ENCODE data around the gene C14orf39.
"Not testable (repeated sequence)": the region's sequence is repeated elsewhere in the genome, so short reads cannot be mapped to it uniquely, and the experiment has no call there.

Gene C14orf39

DNA sequence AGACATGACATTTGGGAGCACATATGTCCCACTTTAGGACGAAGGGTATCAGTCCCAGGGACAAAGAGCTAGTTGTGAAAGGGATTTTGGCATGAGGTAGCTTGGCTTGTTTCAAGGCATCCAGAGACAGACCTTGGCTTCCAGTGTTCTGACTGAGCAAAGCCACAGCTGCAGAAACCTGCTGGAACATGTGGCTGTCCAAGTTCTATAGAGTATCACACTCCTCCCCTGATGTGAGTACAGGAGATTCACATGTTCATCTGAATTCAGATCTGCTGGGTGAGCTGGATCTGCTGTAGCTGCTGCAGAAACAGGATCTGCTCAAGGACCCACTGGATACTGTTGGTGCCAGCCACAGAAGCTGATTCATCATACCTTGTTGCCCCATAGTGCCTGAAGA, 10.1 kb upstream of the C14orf39 start:
- DNase-seq (ENCODE audit: low read depth in 3 of 3): no peak

DNA sequence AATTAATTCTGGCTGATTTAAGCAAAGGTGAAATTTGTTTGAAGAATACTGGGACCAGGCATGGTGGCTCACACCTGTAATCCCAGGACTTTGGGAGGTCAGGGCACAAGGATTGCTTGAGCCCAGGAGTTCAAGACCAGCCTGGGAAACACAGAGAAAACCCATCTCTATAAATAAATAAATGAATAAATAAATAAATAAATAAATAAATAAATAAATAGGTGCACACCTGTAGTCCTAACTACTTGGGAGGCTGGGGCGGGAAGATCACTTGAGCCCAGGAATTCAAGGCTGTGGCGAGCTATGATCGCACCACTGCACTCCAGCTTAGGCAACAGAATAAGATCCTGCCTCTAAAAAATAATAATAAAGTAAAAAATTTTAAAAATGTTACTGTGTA, 4.4 kb upstream of the C14orf39 start:
- no peak for DNase-seq (ENCODE audit: low read depth in 3 of 3)

DNA sequence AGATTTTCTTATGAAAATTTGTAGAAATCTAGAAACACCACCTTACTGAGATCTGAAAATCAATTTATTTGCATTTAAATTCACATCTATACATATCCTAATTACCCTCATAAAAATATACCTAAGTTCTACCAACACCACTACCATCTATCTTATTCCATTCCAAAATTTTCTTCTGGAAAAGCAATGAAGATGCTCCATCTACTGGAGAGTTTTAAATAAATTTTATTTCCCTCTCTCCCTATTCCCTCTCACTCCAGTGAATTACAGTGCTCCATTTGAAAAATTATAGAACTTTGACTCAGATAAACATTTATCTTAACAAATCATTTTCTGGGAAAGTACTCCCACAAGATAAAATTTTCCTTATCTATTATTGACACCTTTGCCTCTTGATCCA, 2.3 kb upstream of the C14orf39 start:
- no peak for DNase-seq (ENCODE audit: low read depth in 3 of 3)

DNA sequence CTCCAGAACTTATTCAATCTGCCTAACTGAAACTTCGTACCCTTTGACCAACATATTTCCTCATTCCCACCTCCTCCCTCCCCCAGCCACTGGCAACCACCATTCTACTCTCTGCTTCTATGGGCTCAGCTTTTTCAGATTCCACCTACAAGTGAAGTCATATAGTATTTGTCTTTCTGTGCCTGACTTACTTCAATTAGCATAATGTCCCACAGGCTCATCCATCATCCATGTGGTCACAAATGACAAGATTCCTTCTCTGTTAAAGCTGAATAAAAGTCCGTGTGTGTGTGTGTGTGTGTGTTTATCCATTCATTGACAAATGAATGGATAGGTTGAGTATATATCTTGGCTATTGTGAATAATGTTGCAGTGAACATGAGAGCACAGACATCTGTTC, 1.3 kb upstream of the C14orf39 start:
- no peak for DNase-seq (ENCODE audit: low read depth in 3 of 3)

DNA sequence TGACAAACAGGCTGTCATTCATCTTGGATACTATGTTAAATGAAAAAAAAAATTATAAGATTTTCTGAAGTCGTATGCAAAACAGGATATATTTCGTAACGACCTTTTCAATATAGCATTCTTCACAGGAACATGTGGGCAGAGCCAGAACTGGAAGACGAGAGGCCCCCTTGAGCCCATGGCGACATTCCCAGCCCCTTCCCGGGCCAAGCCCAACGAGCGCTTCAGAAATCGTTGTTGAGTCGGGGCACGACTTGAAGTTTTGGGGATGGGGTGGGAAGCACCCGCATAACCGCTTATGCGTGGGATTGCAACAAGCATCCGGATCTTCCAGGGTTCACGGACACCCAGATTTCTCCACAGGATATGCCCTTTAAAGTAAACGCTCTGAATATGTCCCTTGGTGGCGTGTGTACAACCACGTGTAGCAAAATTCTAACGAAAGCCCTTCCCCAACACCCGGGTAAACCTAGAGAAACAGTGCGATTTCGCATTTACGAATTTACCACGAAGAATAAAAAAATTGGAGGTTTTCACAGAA, 736 bp downstream of the C14orf39 start:
- DNase-seq (ENCODE audit: low read depth in 3 of 3): no peak

DNA sequence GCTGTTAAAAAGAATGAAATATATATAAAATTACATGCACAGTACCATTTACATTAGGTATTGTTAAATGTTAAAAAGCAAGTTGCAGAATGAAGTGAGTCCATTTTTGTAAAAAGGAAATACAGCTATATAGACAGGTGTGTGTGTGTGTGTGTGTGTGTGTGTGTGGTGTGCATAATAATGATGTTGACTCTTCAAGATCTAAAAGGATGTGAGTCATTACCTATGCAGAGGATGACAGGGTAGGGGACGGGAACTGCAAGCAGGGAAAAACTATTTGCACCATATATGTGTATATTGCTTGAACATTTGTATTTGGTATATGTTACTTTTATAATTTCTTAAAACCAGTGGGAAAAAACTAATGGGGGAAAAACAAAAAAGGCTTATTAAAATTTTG, 3.1 kb downstream of the C14orf39 start:
- no peak for DNase-seq (ENCODE audit: low read depth in 3 of 3)

DNA sequence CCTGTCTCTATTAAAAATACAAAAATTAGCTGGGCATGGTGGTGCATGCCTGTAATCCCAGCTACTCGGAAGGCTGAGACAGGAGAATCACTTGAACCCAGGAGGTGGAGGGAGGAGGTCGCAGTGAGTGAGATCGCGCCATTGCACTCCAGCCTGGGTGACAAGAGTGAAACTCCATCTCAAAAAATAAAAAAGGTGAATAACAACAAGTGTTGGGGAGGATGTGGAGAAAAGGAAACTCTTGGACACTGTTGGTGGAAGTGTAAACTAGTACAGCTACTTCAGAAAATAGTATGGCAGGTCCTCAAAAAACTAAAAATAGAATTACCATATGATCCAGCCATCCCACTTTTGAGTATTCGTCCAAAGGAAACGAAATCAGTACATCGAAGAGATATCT, 5.6 kb downstream of the C14orf39 start:
- not testable (repeated sequence) for DNase-seq (ENCODE audit: low read depth in 3 of 3)

DNA sequence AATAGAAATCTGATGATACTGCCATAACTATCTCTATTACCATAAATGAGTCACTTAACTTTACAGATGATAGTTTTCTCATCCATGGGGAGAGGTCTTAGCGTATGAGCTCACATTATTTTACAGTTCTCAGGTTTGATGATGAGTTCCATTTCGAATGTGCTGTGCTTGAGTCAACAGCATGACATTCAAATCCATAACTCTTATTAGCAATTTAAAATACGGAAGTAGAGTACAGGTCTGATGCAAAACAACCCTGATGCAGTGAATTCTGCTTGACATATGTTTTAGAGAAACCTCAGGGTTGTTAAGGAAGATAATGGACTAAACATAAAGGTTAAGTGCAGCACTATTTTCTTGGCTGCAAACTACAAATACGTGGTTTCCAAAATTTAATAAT, 30.0 kb downstream of the C14orf39 start:
- no peak for DNase-seq (ENCODE audit: low read depth in 3 of 3)

DNA sequence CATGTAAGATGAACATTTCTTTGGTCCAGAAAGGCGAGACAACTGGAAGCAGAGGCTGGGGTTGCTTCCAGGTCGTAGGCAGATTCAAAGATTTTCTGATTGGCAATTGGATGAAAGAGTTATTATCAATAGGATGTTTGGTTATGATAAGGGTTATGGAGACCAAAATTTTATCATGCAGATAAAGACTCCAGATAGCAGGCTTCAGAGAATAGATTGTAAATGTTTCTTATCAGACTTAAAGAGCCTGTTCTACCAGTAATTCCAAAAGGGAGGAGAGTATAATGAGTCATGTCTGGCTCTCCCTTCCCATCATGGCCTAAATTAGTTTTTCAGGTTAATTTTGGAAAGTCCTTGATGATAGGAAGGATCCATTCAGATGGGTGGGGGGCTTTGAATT, 55.6 kb downstream of the C14orf39 start:
- DNase-seq (ENCODE audit: low read depth in 3 of 3): no peak

DNA sequence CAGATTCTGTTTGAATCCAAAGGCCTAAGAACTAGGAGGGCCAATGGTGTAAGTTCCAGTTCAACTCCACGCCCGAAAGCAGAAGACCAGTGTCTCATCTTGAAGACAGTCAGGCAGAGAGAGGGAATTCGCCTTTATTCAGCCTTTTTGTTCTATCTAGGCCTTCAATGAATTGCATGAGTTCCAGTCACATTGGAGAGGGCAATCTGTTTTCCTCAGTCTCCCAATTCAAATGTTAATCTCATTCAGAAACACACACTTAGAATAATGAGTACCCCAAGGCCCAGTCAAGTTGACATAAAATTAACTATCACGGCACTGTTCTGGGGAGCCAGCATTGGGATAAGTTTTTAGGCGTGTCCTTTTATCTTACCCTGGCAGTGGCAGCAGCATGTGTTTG, 65.8 kb downstream of the C14orf39 start:
- no peak for DNase-seq (ENCODE audit: low read depth in 3 of 3)

DNA sequence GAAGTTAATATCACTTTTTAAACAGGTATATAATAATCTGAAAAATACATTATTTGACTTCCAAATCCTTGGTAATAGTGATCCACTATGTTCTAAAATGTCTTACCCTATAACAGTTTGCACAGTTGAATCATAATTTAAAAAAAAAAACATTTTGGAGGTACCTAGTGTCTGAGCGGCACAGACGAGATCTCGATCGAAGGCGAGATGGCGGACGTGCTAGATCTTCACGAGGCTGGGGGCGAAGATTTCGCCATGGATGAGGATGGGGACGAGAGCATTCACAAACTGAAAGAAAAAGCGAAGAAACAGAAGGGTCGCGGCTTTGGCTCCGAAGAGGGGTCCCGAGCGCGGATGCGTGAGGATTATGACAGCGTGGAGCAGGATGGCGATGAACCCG, 88.3 kb downstream of the C14orf39 start:
- not testable (repeated sequence) for DNase-seq (ENCODE audit: low read depth in 3 of 3)

DNA sequence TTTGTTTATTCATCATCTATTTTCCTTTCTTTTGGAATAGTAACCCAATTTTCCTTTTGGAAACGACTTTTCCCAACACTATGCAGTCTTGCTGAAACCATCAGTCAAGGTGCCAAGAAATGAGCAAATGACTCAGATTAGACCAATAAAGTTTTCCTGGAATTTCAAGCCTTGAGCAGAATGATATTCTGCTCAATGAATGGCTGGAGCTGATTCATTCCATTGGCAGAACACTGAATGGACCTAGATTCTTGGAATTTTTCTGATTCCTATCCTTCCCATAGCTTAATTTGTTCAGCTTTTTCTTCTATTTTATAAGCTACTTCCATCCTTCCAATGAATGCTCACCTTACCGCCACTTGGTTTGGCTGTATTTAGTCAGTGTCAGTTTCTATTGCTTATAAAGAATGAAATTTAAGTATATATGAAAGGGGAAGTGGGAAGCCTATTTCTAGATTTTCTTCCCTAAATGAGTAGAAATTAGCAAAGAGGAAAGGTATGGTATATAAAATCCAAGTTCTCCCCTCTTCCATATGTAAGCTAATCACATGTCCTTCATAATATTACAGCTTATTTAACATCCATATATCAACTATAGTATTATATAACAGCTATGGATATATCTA, 89.0 kb downstream of the C14orf39 start:
- no peak for DNase-seq (ENCODE audit: low read depth in 3 of 3)

Data from stimulated activated CD4-positive, alpha-beta T cell treated with anti-CD3 and anti-CD28 coated beads, TNF-alpha, amount 100 ng/mL, for 4 hours (primary cell).